Effector memory CD8-positive, alpha-beta T cell (primary cell): ENCODE data around the gene HOXD10.

Experiments used
- ATAC-seq: fragments of 150-1000 bp; cut with Tn5 transposase; replicated peaks from 2 replicates; pipeline ENCODE4 v1.10.0; 2021; ENCODE audit warnings: mild to moderate bottlenecking, moderate library complexity
- DNase-seq, 3 experiments: peaks; one replicate each; pipeline ENCODE4 v3.0.0; 2021
- H3K27ac Mint-ChIP-seq, 2 donors: one replicate each; pipeline ENCODE4 v1.8.0; 2022; ENCODE audit warnings: mild to moderate bottlenecking in 2 of 2, mixed read lengths in 2 of 2, moderate library complexity in 2 of 2
- H3K27me3 Mint-ChIP-seq, 2 donors: one replicate each; pipeline ENCODE4 v1.8.0; 2022; ENCODE audit warnings: mixed read lengths in 2 of 2
- H3K36me3 Mint-ChIP-seq: one replicate; pipeline ENCODE4 v1.8.0; 2022; ENCODE audit warnings: mild to moderate bottlenecking, moderate library complexity, mixed read lengths; ENCODE audit not compliant: insufficient read depth
- H3K4me1 Mint-ChIP-seq, 2 donors: one replicate each; pipeline ENCODE4 v1.8.0; 2022; ENCODE audit warnings: low read depth in 2 of 2, mixed read lengths in 2 of 2
- H3K4me3 Mint-ChIP-seq, 2 donors: one replicate each; pipeline ENCODE4 v1.8.0; 2022; ENCODE audit warnings: mild to moderate bottlenecking in 2 of 2, mixed read lengths in 2 of 2, moderate library complexity in 2 of 2
- H3K9me3 Mint-ChIP-seq, 2 donors: one replicate each; pipeline ENCODE4 v1.8.0; 2022; ENCODE audit warnings: mixed read lengths in 2 of 2

Gene HOXD10

DNA sequence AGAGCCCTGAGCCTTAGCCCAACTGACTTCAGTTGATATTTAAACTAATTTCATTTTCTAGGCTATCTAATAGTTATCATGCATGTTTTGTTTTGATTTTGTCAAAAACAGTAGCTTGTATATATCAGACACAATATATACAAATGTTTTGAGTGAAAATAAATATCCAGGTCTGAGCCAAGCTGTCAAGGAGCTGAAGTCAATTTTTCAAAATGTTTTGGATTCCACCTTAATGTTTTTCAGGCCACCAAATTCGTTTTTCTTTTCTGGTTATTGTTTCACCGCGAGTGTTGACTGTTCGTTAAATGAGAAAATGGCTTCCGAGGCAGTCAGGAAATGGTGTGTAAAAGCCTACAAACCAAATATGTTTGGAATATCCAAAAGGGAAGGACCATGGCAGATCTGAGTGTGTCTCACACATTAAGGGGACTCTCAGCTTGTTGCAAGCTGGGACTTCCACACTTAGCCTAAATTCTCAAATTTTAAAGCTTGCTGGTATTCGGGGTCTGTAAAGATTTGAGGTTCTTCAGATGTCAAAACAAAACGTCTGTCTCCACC is 14.2 kb upstream of the HOXD10 start:
- H3K36me3 Mint-ChIP-seq = peaks cover 38% of the 10 kb centered on the region
- peaks cover 13 to 29% of the 10 kb centered on the region in 2 donors for H3K4me1 Mint-ChIP-seq
- DNase-seq = no peak
- H3K27ac Mint-ChIP-seq = no peak overlapping the region
- H3K27me3 Mint-ChIP-seq = peaks cover 86 to 99% of the 10 kb centered on the region in 2 donors
- ATAC-seq = no peak
- no peaks in the 10 kb centered on the region for H3K9me3 Mint-ChIP-seq
- no peak overlapping the region for H3K4me3 Mint-ChIP-seq

GRCh38 chr2:176103194-176103593 is 13.4 kb upstream of the HOXD10 start:
- peaks cover 39% of the 10 kb centered on the region for H3K36me3 Mint-ChIP-seq
- no peak for ATAC-seq

DNA sequence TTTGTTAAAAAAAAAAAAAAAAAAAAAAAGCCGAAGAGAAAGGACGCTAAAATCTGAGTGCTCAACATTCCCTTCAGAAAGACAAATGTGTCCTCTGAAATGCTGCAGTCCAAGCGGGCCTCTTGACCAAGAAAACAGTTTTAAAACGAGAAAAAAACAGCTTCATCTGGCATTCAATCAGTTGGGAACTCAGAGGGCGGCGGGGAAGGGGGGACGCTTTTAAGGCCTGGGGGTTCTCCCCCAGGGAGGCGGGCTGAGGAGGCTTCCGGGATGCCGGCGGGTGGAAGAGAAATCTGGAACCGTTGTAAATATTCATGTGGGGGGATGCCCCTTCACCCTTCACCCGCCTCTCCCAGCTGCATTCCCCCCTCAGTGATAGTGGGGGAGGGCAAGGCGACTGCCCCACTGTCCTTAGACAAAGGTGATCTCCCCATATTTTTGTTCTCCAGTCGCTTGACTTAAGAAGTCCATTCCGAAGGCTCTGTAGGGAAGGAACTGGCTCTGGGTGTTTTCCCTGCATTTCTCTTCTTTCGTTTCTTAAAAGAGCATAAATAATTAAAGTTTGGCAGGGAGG is 12.7 kb upstream of the HOXD10 start:
- H3K4me3 Mint-ChIP-seq = no peak overlapping the region
- DNase-seq (no peak), ATAC-seq (no peak)
- peaks cover 77 to 90% of the 10 kb centered on the region in 2 donors for H3K27me3 Mint-ChIP-seq
- H3K36me3 Mint-ChIP-seq = peaks cover 43% of the 10 kb centered on the region
- H3K27ac Mint-ChIP-seq = peak overlapping the region in 1 of 2 donors; percentile 85
- H3K4me1 Mint-ChIP-seq = peaks cover 9 to 23% of the 10 kb centered on the region in 2 donors
- H3K9me3 Mint-ChIP-seq = no peaks in the 10 kb centered on the region

More at GRCh38 chr2:176103194-176103593, 13.4 kb upstream of the HOXD10 start:
- Mint-ChIP-seq H3K4me1 (peaks cover 6 to 23% of the 10 kb centered on the region in 2 donors), H3K4me3 (no peak overlapping the region), H3K27me3 (peaks cover 78 to 91% of the 10 kb centered on the region in 2 donors), H3K27ac (no peak overlapping the region), H3K9me3 (no peaks in the 10 kb centered on the region)
- DNase-seq = no peak

- Mint-ChIP-seq H3K27me3 (peaks cover 77 to 90% of the 10 kb centered on the region in 2 donors), H3K4me1 (peaks cover 13 to 23% of the 10 kb centered on the region in 2 donors), H3K4me3 (peak overlapping the region in 1 of 2 donors; percentile 59), H3K27ac (peak overlapping the region in 1 of 2 donors; percentile 85), H3K9me3 (no peaks in the 10 kb centered on the region), H3K36me3 (peaks cover 44% of the 10 kb centered on the region)
- DNase-seq = no peak
- ATAC-seq = no peak
Measured at GRCh38 chr2:176104316-176105077, 12.1 kb upstream of the HOXD10 start.

DNA sequence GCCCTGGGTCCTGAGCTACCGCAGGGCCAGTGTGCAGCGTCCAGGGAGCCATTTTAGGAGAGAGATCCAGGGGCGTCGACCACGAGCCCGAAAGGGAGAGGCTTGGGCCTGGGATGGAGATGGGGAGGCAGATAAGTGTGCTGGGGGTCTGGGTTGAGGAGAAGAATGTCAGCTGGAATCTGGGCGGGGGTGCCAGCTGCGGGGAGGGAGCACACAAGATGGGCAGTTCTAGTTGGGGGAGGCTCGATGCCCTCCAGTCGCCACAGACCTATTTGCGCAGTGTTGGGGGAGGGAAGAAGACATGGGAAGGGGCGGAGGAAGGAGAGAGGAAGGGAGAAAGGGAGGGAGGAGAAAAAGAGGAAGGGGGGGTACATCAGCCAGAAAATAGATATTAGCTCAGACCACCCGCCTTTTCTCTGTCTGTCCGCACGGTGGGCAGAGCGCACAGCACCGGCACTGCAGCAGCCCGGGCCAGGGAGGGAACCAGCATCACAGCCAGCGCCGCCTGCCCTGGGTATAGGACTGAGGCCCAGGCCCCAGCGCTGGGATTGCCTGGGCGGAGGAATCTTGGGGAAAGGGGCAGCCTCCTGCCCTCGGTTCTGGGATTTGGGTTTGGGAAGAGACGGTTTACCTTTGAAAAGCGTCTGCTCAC is 11.4 kb upstream of the HOXD10 start:
- peak overlapping the region in 1 of 2 donors; percentile 59 for H3K4me3 Mint-ChIP-seq
- H3K9me3 Mint-ChIP-seq = no peaks in the 10 kb centered on the region
- H3K4me1 Mint-ChIP-seq = peaks cover 14 to 23% of the 10 kb centered on the region in 2 donors
- H3K27me3 Mint-ChIP-seq = peaks cover 79 to 90% of the 10 kb centered on the region in 2 donors
- H3K27ac Mint-ChIP-seq = peak overlapping the region in 1 of 2 donors; percentile 85
- DNase-seq (no peak), ATAC-seq (no peak)
- H3K36me3 Mint-ChIP-seq = peaks cover 46% of the 10 kb centered on the region

GRCh38 chr2:176105730-176106580 is 10.6 kb upstream of the HOXD10 start:
- Mint-ChIP-seq H3K36me3 (peaks cover 40% of the 10 kb centered on the region), H3K9me3 (no peaks in the 10 kb centered on the region), H3K4me3 (peak overlapping the region; percentile 21 to 45), H3K27ac (no peak overlapping the region), H3K4me1 (peaks cover 14 to 23% of the 10 kb centered on the region in 2 donors), H3K27me3 (peaks cover 80 to 90% of the 10 kb centered on the region in 2 donors)
- DNase-seq (no peak), ATAC-seq (no peak)

DNA sequence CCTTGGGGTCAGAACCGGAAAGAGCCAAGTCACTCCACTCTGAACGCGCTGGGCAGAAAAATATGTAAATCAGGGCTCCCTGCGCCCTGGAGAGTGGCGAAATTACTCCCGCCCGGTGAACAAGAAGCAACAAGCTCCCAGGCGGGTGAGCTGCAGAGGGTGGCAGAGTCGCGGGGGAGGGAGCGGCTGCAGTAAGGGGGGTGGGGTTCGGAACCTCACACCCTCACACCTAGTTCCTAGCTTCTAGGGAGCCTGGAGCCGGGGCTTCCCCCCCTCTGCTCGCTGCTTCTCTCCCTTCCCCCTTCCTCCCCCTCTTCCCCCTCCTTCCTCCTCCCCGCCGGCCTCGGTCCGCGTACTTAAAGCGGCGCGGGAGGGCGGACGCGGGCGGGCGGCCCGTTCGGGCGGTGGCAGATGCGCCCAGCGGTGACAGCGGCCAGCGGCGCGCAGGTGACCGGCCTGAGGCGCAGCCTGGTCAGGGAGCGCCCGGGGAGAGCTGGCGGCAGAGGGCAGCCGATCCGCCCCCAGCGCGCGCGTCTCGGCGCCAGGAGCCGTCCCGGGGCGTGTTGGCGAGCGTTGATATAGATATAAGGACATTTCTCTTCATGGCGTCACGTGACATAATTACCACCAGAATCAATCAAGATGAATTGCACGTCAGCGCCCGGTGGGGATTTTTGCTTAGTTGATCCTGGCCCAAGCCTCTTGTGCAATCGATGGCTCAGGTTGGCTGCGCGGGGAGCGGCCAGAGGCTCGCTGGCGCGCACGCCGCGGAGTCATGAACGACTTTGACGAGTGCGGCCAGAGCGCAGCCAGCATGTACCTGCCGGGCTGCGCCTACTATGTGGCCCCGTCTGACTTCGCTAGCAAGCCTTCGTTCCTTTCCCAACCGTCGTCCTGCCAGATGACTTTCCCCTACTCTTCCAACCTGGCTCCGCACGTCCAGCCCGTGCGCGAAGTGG is 9.7 kb upstream of the HOXD10 start, which contains the start of gene HOXD11:
Gene HOXD11, plus strand, starts transcription at position 700 of the 959 bp plus-strand sequence. Its CDS starts 76 bp downstream, at position 776.
- Mint-ChIP-seq H3K36me3 (peaks cover 47% of the 10 kb centered on the region), H3K9me3 (no peaks in the 10 kb centered on the region), H3K27ac (no peak within 1 kb of the TSS), H3K4me1 (peaks cover 14 to 27% of the 10 kb centered on the region in 2 donors), H3K4me3 (peak within 1 kb of the TSS; percentile 44 to 45), H3K27me3 (peaks cover 81 to 90% of the 10 kb centered on the region in 2 donors)
- DNase-seq (no peak), ATAC-seq (peak; percentile 21)

DNA sequence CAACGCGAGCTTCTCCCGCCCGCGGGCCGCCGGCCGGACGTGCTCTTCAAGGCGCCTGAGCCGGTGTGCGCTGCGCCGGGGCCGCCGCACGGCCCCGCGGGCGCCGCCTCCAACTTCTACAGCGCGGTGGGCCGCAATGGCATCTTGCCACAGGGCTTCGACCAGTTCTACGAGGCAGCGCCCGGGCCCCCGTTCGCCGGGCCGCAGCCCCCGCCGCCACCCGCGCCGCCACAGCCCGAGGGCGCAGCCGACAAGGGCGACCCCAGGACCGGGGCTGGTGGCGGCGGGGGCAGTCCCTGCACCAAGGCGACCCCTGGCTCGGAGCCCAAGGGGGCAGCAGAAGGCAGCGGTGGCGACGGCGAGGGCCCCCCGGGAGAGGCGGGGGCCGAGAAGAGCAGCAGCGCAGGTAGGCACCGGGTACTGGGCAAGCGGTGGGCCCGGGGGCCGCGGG is 8.8 kb upstream of the HOXD10 start:
- ATAC-seq (no peak), DNase-seq (no peak)
- H3K27ac Mint-ChIP-seq = no peak overlapping the region
- H3K27me3 Mint-ChIP-seq = peaks cover 81 to 90% of the 10 kb centered on the region in 2 donors
- no peaks in the 10 kb centered on the region for H3K9me3 Mint-ChIP-seq
- peaks cover 56% of the 10 kb centered on the region for H3K36me3 Mint-ChIP-seq
- peaks cover 14 to 27% of the 10 kb centered on the region in 2 donors for H3K4me1 Mint-ChIP-seq
- no peak overlapping the region for H3K4me3 Mint-ChIP-seq

DNA sequence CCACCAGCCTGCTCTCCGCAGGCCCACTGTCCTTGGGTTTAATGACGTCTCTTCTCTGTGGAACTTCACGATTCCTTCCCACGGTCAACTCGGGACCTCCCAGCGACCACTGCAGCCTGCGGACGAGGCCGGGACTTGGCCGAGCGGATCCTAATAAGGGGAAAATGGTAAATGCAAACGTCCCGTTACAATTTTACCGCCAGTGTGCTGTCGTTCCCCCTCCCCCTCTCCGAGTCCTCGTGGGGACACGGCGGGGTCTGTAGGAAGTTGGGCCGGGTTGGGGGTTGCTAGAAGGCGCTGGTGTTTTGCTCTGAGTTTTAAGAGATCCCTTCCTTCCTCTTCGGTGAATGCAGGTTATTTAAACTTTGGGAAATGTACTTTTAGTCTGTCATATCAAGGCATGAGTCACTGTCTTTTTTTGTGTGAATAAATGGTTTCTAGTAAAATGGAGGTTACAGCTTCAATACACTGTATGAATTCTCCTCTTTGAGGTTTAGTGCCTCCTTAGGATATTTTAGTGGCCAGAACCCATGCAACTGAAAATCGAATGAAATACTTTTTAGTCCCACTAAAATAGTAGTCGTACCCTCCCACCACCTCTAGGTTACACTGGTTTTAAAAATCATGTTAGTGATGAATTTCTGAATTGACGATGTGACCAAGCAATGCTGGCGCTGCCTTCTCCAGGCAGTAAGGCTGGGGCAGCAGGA is 7.2 kb upstream of the HOXD10 start:
- H3K27ac Mint-ChIP-seq = peak overlapping the region in 1 of 2 donors; percentile 51
- H3K4me3 Mint-ChIP-seq = peak overlapping the region in 1 of 2 donors; percentile 44
- H3K27me3 Mint-ChIP-seq = peaks cover 79 to 90% of the 10 kb centered on the region in 2 donors
- DNase-seq = no peak
- H3K4me1 Mint-ChIP-seq = peaks cover 14 to 22% of the 10 kb centered on the region in 2 donors
- no peaks in the 10 kb centered on the region for H3K9me3 Mint-ChIP-seq
- peaks cover 52% of the 10 kb centered on the region for H3K36me3 Mint-ChIP-seq
- ATAC-seq = no peak

DNA sequence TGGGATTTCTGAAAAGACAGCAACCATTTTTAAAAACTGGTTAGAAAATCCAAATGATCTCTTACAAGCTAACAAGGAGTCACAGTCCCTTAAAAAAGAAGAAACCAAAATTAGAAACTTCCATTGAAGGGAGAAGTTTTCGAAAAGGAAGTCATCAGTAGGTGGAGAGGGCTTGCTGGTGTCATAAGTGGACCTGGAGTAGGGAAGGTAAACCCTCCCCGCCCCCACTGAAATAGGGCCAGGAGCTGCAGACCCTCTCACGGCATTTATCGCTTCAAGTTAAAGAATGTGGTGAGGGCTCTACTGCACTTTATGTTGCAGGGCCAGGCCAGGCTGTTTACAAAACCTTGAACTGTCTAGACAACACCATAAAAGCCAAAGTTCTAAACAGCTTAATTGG is 6.6 kb upstream of the HOXD10 start:
- Mint-ChIP-seq H3K4me3 (no peak overlapping the region), H3K27me3 (peaks cover 76 to 90% of the 10 kb centered on the region in 2 donors), H3K4me1 (peaks cover 14 to 18% of the 10 kb centered on the region in 2 donors), H3K36me3 (peaks cover 46% of the 10 kb centered on the region), H3K9me3 (no peaks in the 10 kb centered on the region), H3K27ac (peak overlapping the region in 1 of 2 donors; percentile 51)
- no peak for DNase-seq
- no peak for ATAC-seq
